GM18498 (cell line): ENCODE results near the gene DCST1.

ENCODE experiments used
- ATAC-seq: cut with Tn5 transposase; IDR thresholded peaks from one replicate; pipeline ENCODE4 v1.9.1; 2021; ENCODE audit warnings: mild to moderate bottlenecking, moderate library complexity; ENCODE audit not compliant: unreplicated experiment

Gene DCST1

GRCh38 chr1:155001425-155001674 lies 32.3 kb upstream of the DCST1 start:
- ATAC-seq, result no peak

GRCh38 chr1:155001675-155002463 lies 31.8 kb upstream of the DCST1 start:
- peak; percentile 64 for ATAC-seq

GRCh38 chr1:155002464-155003226 lies 31.0 kb upstream of the DCST1 start, which contains the start of gene ZBTB7B:
TSS of gene ZBTB7B (plus strand) at chr1:155002802. CDS start at chr1:155014661, 11,859 bp downstream.
- no peak for ATAC-seq

GRCh38 chr1:155003227-155003765 lies 30.3 kb upstream of the DCST1 start:
- ATAC-seq, result no peak

- ATAC-seq, result no peak
Measured at GRCh38 chr1:155003766-155004351, 29.8 kb upstream of the DCST1 start.

- no peak for ATAC-seq
Measured at GRCh38 chr1:155004352-155005075, 29.1 kb upstream of the DCST1 start.

- no peak for ATAC-seq
Measured at GRCh38 chr1:155005076-155006011, 28.3 kb upstream of the DCST1 start.

- ATAC-seq, result no peak
Measured at GRCh38 chr1:155006601-155007101, 27.0 kb upstream of the DCST1 start.

- no peak for ATAC-seq
Measured at GRCh38 chr1:155007251-155007828, 26.3 kb upstream of the DCST1 start.

- ATAC-seq, result no peak
Measured at GRCh38 chr1:155008015-155008941, 25.3 kb upstream of the DCST1 start.

GRCh38 chr1:155009221-155009711 lies 24.4 kb upstream of the DCST1 start:
- ATAC-seq, result no peak

GRCh38 chr1:155009742-155010141 lies 23.9 kb upstream of the DCST1 start:
- ATAC-seq, result no peak

- ATAC-seq, result no peak
Measured at GRCh38 chr1:155010211-155010918, 23.3 kb upstream of the DCST1 start.

GRCh38 chr1:155011004-155011416 lies 22.6 kb upstream of the DCST1 start:
- ATAC-seq, result no peak

GRCh38 chr1:155011437-155012025 lies 22.1 kb upstream of the DCST1 start:
- no peak for ATAC-seq

- no peak for ATAC-seq
Measured at GRCh38 chr1:155012026-155012546, 21.5 kb upstream of the DCST1 start.
